IMR-90 (cell line): ENCODE results near the gene FBXL16.

Source experiments
- CHD1 ChIP-seq: IDR thresholded peaks from 2 replicates; pipeline ENCODE4 v1.6.1; 2012; ENCODE audit warnings: low read depth, low read length, improper control_type of control experiment
- MAFK ChIP-seq: IDR thresholded peaks from 2 replicates; pipeline ENCODE4 v1.6.1; 2012; ENCODE audit warnings: low read depth, low read length, improper control_type of control experiment
- POLR2A ChIP-seq: IDR thresholded peaks from 2 replicates; pipeline ENCODE4 v1.6.1; 2012; ENCODE audit warnings: mild to moderate bottlenecking, low read depth, low read length
- TF ChIP-seq, protein P1 (sequence below): conservative IDR thresholded peaks from 2 replicates; pipeline ENCODE4 v1.5.1; 2012; ENCODE audit warnings: mild to moderate bottlenecking, low read depth, low read length, improper control_type of control experiment

DNA sequence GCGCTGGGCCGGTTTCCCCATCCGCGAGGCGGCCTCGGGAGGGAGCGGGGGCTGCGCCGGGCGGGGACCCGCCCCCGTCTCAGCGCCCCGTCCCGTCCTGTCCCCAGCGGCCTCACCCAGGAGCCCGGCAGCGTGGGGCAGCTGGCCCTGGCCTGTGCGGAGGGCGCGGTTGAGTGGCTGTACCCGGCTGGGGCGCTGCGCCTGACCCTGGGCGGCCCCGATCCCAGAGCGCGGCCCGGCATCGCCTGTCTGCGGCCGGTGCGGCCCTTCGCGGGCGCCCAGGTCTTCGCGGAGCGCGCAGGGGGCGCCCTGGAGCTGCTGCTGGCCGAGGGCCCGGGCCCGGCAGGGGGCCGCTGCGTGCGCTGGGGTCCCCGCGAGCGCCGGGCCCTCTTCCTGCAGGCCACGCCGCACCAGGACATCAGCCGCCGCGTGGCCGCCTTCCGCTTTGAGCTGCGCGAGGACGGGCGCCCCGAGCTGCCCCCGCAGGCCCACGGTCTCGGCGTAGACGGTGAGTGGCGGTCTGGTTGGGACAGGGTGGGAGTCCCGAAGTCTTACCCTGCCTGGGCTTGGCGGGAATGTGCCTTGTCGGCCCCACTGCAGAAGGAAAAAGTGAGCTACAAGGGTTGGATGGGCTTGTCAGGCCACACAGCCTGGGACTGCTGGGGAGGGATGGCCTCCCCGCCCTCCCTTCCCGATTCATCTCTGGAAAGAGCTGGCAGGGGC, 10.0 kb upstream of the FBXL16 start:
- no peak for TF ChIP-seq CHD1
- TF ChIP-seq, protein P1, sequence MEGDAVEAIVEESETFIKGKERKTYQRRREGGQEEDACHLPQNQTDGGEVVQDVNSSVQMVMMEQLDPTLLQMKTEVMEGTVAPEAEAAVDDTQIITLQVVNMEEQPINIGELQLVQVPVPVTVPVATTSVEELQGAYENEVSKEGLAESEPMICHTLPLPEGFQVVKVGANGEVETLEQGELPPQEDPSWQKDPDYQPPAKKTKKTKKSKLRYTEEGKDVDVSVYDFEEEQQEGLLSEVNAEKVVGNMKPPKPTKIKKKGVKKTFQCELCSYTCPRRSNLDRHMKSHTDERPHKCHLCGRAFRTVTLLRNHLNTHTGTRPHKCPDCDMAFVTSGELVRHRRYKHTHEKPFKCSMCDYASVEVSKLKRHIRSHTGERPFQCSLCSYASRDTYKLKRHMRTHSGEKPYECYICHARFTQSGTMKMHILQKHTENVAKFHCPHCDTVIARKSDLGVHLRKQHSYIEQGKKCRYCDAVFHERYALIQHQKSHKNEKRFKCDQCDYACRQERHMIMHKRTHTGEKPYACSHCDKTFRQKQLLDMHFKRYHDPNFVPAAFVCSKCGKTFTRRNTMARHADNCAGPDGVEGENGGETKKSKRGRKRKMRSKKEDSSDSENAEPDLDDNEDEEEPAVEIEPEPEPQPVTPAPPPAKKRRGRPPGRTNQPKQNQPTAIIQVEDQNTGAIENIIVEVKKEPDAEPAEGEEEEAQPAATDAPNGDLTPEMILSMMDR = peak; percentile 38
- no peak for TF ChIP-seq MAFK
- TF ChIP-seq POLR2A = no peak
